ENCODE data around the gene TFEB.

The TFEB gene

GRCh38 chr6:41712651-41713103, 22.7 kb downstream of the TFEB start:
- CTCF ChIA-PET, result interaction anchor here (7.3 kb wide), 1 partner anchor 21 kb away, joined by 52 read pairs; the partner anchor contains the start of gene TFEB
- no peak for DNase-seq (ENCODE audit: extremely low spot score)
- no peak for TF ChIP-seq CTCF (IDR thresholded peaks at IDR 0.05; ENCODE audit: control extremely low read depth, extremely low read depth, low read depth, missing control alignments)
- POLR2A ChIA-PET, result interaction anchor here (1.8 kb wide), 1 partner anchor 22 kb away, joined by 7 read pairs; no protein-coding TSS in a partner anchor

GRCh38 chr6:41711323-41712038, 23.9 kb downstream of the TFEB start:
- POLR2A ChIA-PET, result interaction anchor here (0.7 kb wide), 1 partner anchor 378 kb away, joined by 4 read pairs; no protein-coding TSS in a partner anchor
- TF ChIP-seq CTCF (IDR thresholded peaks at IDR 0.05; ENCODE audit: control extremely low read depth, extremely low read depth, low read depth, missing control alignments), result no peak
- CTCF ChIA-PET, result interaction anchor here (1.1 to 7.3 kb wide), 2 partner anchors 22 to 392 kb away, joined by 3 to 52 read pairs; partner anchors contain the start of gene TFEB
- no peak for DNase-seq (ENCODE audit: extremely low spot score)

GRCh38 chr6:41709375-41709774, 26.0 kb downstream of the TFEB start:
- CTCF ChIA-PET, result interaction anchor here (0.9 to 12.2 kb wide), 5 partner anchors 8 to 66 kb away, joined by 3 to 264 read pairs (median 57); partner anchors contain the start of gene TFEB
- DNase-seq (ENCODE audit: extremely low spot score), result no peak
- POLR2A ChIA-PET, result interaction anchor here (0.6 to 5.5 kb wide), 3 partner anchors 8 to 29 kb away, joined by 3 to 39 read pairs (median 5); partner anchors contain the start of gene TFEB
- no peak for TF ChIP-seq CTCF (IDR thresholded peaks at IDR 0.05; ENCODE audit: control extremely low read depth, extremely low read depth, low read depth, missing control alignments)

GRCh38 chr6:41708856-41709255, 26.6 kb downstream of the TFEB start:
- POLR2A ChIA-PET, result interaction anchor here (0.6 to 5.5 kb wide), 4 partner anchors 8 to 30 kb away, joined by 3 to 39 read pairs (median 4); partner anchors contain the start of gene TFEB
- TF ChIP-seq CTCF (IDR thresholded peaks at IDR 0.05; ENCODE audit: control extremely low read depth, extremely low read depth, low read depth, missing control alignments), result no peak

GRCh38 chr6:41707565-41708200, 27.7 kb downstream of the TFEB start:
- no peak for TF ChIP-seq CTCF (IDR thresholded peaks at IDR 0.05; ENCODE audit: control extremely low read depth, extremely low read depth, low read depth, missing control alignments)
- no peak for DNase-seq (ENCODE audit: extremely low spot score)
- ChIA-PET POLR2A (interaction anchor here (1.1 to 5.5 kb wide), 4 partner anchors 8 to 27 kb away, joined by 4 to 39 read pairs (median 20); partner anchors contain the start of gene TFEB), CTCF (interaction anchor here (1.3 to 12.2 kb wide), 7 partner anchors 10 to 340 kb away, joined by 4 to 264 read pairs (median 6); partner anchors contain the start of gene TFEB)

More at GRCh38 chr6:41708856-41709255, 26.6 kb downstream of the TFEB start:
- CTCF ChIA-PET, result interaction anchor here (0.9 to 12.2 kb wide), 6 partner anchors 8 to 341 kb away, joined by 3 to 264 read pairs (median 30); partner anchors contain the start of gene TFEB
- no peak for DNase-seq (ENCODE audit: extremely low spot score)
